ENCODE data around the gene SLC2A13.
A peak's percentile ranks its signal among the peaks of the same experiment; 100 is the strongest.
"Not testable (repeated sequence)": the region's sequence is repeated elsewhere in the genome, so short reads cannot be mapped to it uniquely, and the experiment has no call there.

Gene SLC2A13

DNA sequence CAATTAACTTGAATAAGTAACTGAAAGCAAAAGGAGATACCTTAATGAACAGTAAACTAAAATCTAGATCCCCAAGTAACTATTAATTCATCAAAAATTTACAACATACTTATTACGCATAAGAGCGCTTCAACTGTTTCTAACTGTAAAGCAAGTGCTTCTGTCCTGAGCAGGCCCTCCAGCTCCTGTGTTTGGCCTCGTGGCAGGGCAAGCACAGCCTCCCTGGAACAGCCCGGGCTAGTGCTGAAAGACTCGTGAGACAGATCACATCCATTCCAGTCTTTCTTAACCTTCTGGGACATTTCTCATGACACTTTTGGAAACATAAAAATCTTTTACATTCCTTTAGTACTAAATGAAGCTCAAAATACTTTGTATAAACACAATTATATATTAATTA lies 307.5 kb downstream of the SLC2A13 start:
- no peak for DNase-seq

DNA sequence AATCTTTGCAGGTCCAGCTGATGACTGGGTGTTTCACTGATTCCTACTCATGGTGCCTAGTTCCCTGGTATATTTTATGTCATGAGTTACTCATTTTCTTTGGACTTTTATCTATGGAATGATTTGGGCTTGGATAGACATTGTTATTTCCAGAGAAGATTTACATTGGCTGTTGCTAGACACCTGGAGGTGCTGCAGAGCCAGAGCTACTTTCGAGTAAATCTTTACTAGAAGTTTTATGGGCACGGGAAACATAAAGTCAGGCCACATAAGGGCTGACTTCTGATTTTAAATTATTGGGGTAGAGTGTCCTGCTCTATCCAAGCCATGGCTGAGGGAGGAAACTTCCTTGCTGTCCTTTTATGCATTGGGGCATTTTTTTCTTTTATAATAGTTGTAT lies 310.4 kb downstream of the SLC2A13 start:
- DNase-seq = no peak

DNA sequence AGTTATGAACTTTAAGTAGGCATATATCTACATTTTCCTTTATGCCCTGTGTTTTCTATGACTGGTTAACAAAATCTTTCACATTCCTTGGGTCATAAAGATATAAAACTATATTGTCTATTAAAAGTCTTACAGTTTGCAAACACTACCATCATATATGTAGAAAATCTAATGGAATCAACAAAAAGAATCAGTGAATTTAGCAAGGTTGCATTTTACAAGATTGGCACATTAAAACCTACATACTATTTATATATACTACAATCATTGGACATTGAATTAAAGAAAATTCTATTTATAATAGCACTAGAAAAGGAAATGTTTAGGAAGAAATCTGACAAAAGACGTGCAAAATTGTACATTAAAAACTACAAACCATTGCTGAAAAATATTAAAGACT lies 312.9 kb downstream of the SLC2A13 start:
- DNase-seq = no peak

DNA sequence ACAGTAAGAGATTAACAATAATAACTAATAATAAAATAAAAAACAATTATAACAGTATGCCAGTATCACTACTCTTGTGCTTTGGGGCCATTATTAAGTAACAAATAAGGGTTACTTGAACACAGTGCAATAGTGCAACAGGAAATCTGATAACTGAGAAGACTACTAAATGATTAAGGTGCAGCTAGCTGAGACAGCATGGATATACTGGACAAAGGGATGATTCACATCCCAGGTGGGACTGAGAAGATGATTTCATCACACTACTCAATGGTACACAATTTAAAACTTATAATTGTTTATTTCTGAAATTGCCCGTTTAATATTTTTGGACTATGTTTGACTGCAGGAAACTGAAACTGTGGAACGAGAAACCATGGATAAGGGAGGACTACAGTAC lies 317.6 kb downstream of the SLC2A13 start:
- DNase-seq = no peak

DNA sequence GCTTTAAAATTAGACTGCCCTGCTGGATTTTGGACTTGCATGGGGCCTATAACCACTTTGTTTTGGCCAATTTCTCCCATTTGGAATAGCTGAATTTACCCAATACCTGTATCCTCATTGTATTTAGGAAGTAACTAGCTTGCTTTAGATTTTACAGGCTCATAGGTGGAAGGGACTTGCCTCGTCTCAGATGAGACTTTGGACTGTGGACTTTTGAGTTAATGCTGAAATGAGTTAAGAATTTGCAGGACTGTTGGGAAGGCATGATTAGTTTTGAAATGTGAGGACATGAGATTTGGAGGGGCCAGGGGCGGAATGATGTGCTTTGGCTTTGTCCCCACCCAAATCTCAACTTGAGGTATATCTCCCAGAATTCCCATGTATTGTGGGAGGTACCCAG lies 320.1 kb downstream of the SLC2A13 start:
- not testable (repeated sequence) for DNase-seq

DNA sequence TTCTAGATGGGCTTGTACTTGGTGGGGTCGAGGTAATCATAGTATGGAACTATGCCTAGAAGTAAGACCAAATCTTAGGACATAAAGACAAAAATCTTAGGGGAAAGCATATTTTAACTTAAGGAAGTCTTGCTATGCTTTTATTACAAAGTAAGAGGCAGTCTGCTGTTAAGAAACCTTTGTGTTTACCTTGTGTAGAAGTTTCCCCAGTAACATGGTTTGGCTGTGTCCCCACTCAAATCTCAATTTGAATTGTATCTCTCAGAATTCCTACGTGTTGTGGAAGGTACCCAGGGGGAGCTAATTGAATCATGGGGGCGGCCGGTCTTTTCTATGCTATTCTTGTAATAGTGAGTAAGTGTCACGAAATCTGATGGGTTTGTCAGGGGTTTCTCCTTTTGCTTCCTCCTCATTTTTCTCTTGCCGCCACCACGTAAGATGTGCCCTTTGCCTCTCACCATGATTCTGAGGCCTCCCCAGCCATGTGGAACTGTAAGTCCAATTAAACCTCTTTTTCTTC lies 323.8 kb downstream of the SLC2A13 start:
- no peak for DNase-seq

DNA sequence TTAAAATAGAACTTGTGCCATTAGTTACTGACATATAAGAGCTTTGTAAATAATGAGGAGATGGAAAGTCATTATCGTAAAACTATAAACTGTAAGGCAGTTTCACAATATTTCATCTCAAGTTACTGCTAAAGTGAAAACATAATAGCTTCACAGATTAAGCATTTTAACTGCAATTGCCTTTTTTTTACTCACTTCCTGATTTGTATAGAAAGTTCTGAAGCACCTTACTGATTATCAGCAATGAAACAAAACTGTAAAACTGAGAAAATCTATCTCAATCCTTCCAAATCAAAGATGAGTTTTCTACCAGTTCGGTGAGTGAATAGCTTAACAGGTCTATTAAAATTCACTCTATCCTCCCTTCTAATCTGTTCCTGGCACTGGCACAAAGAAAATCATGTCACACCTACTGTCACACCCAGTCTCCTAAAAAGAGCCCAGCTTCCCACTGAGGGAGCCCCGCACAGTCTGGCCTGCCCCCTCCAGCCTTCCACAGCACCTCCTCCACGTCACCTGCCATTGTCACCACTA lies 324.9 kb downstream of the SLC2A13 start:
- no peak for DNase-seq

DNA sequence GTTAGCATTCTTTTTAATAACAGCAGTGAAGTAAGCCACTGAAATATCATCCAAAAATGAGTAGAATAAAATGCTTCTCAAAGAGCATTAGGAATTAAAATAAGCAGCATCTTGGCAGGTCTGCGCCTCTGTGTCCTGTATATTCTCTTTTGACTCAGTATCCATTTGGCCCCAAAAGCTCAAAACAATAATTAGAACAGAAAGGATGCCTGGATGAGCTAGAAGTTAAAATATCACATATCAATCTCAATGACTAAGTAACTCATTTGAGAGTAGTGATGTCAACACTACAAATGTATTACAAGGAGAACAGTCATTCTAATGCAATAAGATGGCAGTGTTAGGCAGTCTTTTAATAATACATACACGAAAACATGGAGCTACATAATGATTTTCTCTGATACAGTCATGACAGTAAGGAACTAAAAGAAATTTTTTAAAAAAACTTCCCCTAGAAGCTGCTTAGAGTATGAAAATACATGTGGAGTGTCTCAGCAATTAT lies 325.4 kb downstream of the SLC2A13 start:
- no peak for DNase-seq

DNA sequence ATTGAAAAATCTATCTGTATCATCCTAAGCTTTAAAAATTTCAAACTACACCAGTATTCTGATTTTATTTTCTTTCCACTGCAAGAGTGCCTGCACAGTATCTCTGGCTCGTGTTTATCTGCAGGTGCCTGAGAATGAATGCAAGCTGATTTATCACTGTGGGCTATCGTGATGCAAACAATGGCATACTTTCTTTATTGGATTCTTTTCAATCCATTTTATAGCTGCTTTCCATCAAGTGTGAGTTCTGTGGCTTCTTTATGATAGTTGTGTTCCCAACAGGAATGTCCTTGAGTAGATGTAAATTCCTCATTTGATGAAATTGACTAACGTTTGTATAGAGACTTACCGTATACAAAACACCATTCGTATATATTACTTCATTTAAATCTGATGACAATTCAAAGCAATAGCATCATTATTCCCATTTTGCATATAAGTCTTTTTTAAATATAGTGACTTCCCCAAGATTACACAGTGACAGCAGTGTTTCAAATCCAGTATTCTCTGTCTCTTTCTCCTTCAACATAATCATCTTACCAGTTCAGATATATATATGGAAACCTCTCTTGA lies 326.0 kb downstream of the SLC2A13 start:
- no peak for DNase-seq

DNA sequence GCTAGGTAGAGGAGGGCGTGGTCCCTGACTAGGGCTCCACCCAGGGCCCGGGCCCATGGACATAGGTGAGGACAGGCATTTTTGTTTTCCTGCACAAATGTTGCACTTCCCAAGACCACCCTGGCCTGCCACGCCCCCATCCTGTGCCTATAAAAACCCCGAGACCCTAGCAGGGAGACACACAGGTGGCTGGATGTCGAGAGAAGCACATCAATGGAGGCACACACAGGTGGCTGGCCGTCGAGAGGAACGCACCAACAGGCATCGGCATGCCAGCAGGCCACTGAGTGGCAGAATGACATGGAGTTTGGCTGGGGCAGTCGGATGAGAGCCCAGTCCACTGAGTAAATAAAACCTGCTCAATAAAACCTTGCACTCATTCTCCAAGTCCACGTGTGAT lies 328.4 kb downstream of the SLC2A13 start:
- DNase-seq = no peak

DNA sequence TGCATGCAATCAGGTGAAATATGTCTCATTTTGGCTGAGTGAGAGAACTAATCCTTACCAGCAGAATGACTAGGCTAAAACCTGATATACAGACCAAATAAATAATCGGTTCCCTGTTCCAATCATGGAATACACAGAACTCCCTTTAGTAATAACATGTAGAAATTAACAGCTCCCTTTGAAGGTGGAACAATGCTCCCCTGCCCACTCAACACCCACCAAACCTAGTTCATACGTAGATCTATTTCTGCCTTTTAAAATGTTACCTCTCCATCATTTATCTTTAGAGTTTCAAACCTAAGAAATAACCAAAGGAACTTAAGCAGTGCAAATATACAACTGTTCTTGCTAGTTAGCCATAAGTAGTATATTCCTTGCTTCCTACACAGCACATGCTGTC lies 332.6 kb downstream of the SLC2A13 start:
- DNase-seq = no peak

DNA sequence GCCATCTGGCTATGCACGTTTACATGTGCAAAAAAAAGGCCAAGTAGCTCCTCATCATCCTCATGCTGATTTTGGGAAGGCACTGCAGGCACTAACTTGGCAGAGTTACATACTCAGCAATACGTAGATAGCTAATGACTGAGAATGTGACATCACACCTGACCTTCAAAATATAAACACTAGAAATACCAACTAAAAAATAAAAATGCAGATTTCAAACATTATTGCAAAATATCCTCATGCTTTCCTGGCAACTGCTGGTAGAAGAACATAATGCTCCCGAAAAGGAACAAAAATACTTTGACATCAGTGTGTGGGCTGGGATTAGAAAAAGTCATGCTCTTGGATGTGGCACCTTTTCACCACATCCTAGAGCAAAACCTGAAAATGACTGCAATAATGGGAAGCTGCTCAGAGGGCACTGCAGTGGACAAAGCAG lies 333.0 kb downstream of the SLC2A13 start:
- no peak for DNase-seq

DNA sequence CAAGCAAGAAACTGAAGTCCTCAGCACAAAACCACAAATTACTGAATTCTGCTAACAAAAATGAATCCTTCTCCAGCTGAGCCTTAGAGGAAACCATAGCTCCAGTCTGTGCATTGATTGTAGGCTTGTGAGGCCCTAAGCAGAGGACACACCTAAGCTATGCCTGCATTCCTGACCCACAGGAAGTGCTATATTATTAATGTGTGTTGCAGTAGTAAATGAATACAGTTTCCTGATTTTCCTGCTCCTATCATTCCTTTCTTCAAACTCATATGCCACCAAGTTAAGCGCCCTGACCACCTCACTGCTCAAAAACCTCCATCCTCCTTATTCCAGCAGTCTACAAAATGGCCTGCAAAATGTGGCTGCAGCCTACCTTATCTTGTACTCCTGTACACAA lies 334.4 kb downstream of the SLC2A13 start:
- DNase-seq = no peak

DNA sequence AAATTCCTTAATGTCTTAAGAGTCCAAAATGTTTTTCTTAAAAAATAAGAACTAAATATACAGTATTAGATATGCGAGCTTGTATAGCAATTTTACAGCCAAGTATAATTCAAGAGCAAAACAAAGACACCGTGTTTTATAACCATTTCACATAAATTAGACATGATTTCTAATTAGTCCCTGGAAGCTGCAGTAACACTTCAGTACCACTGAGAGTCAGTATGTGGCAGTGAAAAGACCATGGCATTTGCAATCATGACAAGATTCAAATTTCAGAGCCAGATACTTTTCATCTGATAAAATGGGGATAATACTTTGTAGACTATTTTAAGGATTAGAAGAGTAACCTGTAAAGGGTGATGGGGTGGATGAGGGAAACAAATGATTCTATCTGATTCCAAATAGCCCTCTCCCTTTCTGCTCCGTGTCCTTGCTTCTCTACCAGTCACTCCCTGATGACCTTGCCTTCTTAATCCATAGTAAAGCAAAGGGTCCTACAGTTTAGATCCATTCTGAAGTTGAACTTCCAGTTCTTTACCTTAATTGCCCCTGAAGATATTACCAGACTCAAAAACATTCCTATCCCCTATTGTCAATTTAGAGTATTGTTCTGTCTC lies 340.8 kb downstream of the SLC2A13 start:
- no peak for DNase-seq

DNA sequence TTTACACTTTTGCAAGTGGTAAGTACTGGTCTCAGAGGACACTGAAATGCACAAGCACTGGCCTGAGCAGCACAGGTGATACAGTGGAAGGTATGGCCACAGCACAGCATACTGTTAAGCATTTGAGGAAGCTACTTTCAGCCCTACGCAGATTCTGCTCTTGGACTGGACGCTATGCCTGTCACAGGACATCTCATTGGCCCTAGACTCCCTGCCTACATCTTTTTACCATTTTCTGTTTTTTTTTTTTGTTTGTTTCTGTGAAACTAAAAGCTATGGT lies 342.1 kb downstream of the SLC2A13 start:
- DNase-seq = no peak

DNA sequence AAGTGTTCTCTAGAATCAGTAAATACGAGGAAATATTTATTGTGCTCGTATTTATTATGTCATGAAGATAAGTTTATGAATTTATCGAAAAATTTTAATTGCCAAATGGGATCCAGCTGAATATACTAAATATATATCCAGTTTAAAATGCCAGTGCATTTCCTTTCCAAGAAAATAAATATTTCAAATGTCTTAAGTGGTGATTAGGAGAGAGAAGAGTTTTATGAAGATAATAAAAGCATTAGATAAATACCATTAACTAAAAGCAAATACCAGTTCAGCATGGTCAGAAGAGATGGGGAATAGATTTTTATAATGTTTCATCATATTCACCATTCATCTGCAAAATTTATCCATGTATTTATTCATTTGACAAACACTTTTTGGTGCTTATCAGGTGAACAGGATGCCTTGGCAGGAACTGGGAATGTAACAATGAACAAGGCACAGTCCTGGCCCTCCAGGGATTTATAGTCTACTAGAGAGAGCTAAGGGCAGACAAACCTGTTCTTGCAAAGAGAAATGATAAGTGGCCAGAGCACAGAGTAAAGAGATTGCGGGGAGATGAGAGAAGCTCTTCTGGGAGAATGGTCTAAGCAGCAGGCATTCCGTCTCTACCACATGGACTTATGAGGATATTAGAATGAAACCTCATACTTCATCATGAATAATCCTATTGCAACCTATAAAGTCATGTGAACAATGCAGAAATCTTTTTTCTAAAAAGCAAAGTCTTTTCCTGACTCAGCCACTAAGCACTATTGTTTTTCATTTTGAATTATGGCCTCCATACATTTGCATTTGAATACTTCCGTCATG lies 342.6 kb downstream of the SLC2A13 start:
- no peak for DNase-seq

DNA sequence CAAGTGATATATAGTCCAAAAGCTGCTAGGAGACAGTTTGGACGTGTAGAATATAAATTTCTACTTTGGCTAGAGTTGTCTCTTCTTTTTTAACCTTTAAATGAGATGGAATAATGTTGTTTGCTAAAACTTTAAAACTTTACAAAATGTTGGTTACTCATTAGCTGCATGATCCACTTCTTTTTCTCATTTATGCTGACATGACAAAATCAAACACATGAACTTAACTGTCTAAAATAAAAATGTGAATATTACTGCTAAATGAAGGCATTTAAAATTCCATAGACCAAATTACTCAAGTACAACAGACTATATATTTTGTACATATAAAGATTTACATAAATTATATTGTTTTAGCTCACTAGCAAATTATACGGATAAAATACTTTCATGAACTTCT lies 350.4 kb downstream of the SLC2A13 start:
- no peak for DNase-seq

DNA sequence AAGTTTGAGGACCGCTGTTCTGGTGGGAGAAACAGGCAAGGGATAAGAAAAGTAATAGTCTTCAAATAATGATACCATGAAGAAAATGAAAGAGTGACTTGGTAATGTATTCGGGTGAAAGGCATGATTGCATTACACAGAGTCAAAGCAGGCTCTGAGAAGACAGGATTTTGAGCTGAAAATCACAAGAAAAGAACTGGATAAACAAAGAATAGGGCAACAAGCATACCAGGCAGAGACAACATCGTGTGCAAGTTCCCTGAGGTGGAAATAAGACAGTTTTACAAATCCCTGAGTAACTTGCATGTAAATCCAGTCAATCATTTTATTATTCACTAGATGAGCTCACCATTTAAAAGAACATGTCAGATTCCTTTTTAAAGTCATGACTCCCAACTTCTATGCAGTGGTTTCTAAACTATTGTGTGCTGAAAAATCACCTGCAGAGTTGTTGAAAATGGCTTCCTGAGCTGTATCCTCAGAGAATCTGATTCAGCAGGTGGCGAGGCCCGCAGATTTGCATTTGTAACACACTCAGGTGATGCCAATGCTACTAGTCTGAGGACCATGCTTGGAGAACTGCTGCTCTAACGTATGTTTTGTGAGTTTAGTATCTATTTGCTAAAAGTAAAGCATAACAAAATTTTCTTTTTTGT lies 353.3 kb downstream of the SLC2A13 start:
- no peak for DNase-seq

DNA sequence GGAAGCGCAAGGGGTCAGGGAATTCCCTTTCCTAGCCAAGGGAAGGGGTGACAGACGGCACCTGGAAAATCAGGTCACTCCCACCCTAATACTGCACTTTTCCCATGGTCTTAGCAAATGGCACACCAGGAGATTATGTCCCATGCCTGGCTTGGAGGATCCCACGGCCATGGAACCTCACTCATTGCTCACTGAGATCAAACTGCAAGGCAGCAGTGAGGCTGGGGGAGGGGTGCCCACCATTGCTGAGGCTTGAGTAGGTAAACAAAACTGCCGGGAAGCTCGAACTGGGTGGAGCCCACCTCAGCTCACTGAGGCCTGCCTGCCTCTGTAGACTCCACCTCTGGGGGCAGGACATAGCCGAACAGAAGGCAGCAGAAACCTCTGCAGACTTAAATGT lies 359.7 kb downstream of the SLC2A13 start:
- not testable (repeated sequence) for DNase-seq

DNA sequence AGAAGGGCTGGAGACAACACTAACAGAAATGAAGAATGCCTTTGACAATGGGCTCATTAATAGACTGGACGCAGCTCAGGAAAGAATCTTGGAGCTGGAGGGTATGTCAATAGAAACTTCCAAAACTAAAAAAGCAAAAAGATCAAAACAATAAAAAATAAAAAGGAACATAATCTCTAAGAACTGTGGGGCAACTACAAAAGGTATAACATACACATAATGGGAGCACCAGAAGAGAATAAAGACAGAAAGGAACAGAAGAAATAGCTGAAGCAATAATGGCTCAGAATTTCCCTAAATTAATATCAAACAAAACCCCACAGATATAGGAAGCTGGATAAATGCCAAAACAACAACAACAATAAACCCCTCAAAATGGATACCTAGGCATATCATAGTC lies 362.2 kb downstream of the SLC2A13 start:
- DNase-seq = no peak

DNA sequence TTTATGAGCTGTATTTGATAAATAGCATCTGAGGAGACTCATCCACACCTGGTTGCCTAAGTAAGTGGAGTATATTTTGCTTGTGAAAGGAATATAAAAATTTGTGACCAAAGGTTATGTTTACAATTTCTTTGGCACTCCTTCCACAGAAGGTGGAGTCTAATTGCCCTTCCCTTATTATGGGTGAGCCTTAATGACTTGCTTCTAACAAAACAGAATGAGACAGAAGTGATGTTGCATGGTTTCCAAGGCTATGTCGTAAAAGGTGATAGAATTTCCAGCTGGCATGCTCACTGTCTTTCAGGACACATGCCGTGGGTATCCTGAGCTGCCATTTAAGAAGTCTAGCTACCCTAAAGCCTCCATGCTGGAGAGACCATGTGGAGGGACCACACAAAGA lies 369.5 kb downstream of the SLC2A13 start:
- no peak for DNase-seq

DNA sequence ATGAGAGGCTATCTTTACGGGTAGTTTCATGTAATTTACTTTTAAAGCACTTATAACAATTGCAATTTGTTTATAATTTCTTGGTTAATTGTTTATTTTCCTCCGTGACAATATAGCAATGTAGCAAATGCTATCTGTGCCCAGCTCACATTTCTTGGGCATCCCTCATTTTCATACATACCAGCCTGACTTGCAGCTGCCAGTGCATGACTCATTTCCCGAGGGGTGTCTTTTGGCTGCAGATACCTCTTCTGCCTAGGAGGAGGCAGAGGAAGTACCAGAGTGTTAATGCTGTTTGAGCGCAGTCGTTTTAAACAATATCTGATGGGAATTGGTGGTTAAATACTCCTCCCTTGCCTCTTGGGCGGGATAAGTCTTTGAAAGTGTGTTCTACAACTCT lies 382.1 kb downstream of the SLC2A13 start:
- DNase-seq = peak; percentile 62

DNA sequence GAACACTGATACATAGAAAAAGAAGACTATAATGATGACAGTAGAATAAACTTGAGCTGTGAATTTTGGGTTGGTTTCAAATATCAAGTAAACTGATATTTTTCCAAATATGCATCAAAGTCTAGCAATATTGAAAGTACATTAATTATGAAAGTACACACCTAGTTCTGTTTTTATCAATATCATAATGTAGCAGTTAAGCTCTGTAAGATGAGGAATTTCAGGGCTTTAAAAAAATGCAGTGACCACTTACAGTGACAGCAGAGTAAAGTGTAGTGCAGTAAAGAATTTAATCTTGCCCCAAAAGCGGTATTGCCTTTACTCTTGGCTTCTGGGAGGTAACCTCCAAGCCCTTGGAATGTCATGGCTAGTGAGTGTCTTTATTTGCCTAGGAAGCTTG lies 383.4 kb downstream of the SLC2A13 start:
- no peak for DNase-seq

All from activated effector memory CD4-positive, alpha-beta T cell treated with anti-CD3 and anti-CD28 coated beads, Interleukin-2, amount 50 U/mL, for 16 hours (primary cell).